ENCODE data around the gene CBX7. TPM values are rescaled to one million over a fixed set of nuclear protein-coding genes. Genes with fewer than 3 reads are reported as not detected.
A peak's percentile ranks its signal among the peaks of the same experiment; 100 is the strongest.

The CBX7 gene
- total and polyA plus RNA-seq, 2 donors (not counting 1 experiment from before 2014, with no cell fraction given) = 2.8 to 14.7 TPM

- Histone ChIP-seq H4K20me1 (ENCODE audit: control insufficient read depth, extremely low read depth, insufficient read depth, low read length) (no peaks in the 10 kb centered on the region), H3K36me3 (ENCODE audit: control insufficient read depth, insufficient read depth, low read length) (no peaks in the 10 kb centered on the region), H3K27me3 (ENCODE audit: control insufficient read depth, insufficient read depth, low read length) (no peaks in the 10 kb centered on the region), H2AFZ (ENCODE audit: low read length) (no peak overlapping the region), H3K4me2 (ENCODE audit: extremely low read depth, insufficient read depth, low read length) (no peak overlapping the region), H3K9ac (ENCODE audit: insufficient read depth, low read length) (no peak overlapping the region), H3K4me3 (replicated peaks in 1 of 4; ENCODE audit: control extremely low read depth in 1 of 4, insufficient read depth in 1 of 4, low read depth in 3 of 4, low read length in 4 of 4) (no peak overlapping the region), H3K9me3 (ENCODE audit: control insufficient read depth, insufficient read depth, low read depth, low read length) (no peaks in the 10 kb centered on the region), H3K27ac (ENCODE audit: insufficient read depth, low read length) (no peak overlapping the region), H3K4me1 (ENCODE audit: control insufficient read depth, extremely low read depth, insufficient read depth, low read length) (no peaks in the 10 kb centered on the region), H3K79me2 (ENCODE audit: control insufficient read depth, insufficient read depth, low read length) (no peaks in the 10 kb centered on the region)
- DNase-seq (ENCODE audit: low read depth in 2 of 2) = no peak
- no peak for TF ChIP-seq CTCF (conservative IDR thresholded peaks at IDR 0.05 in 1 of 2, IDR thresholded peaks at IDR 0.05 in 1 of 2; ENCODE audit: low read depth in 1 of 2, low read length in 2 of 2)
- no peak for TF ChIP-seq EZH2 (IDR thresholded peaks at IDR 0.05; ENCODE audit: low read length, missing control alignments)
These were observed 14.0 kb downstream of the CBX7 start for GRCh38 chr22:39138357-39138997.

- TF ChIP-seq EZH2 (IDR thresholded peaks at IDR 0.05; ENCODE audit: low read length, missing control alignments) (no peak), CTCF (conservative IDR thresholded peaks at IDR 0.05 in 1 of 2, IDR thresholded peaks at IDR 0.05 in 1 of 2; ENCODE audit: low read depth in 1 of 2, low read length in 2 of 2) (no peak)
- DNase-seq (ENCODE audit: low read depth in 2 of 2) = no peak
- Histone ChIP-seq H3K4me1 (ENCODE audit: control insufficient read depth, extremely low read depth, insufficient read depth, low read length) (peaks cover 4% of the 10 kb centered on the region), H3K27ac (ENCODE audit: insufficient read depth, low read length) (no peak overlapping the region), H4K20me1 (ENCODE audit: control insufficient read depth, extremely low read depth, insufficient read depth, low read length) (no peaks in the 10 kb centered on the region), H3K4me2 (ENCODE audit: extremely low read depth, insufficient read depth, low read length) (no peak overlapping the region), H3K79me2 (ENCODE audit: control insufficient read depth, insufficient read depth, low read length) (no peaks in the 10 kb centered on the region), H3K27me3 (ENCODE audit: control insufficient read depth, insufficient read depth, low read length) (no peaks in the 10 kb centered on the region), H3K36me3 (ENCODE audit: control insufficient read depth, insufficient read depth, low read length) (no peaks in the 10 kb centered on the region), H3K9me3 (ENCODE audit: control insufficient read depth, insufficient read depth, low read depth, low read length) (no peaks in the 10 kb centered on the region), H2AFZ (ENCODE audit: low read length) (no peak overlapping the region), H3K9ac (ENCODE audit: insufficient read depth, low read length) (no peak overlapping the region), H3K4me3 (replicated peaks in 1 of 4; ENCODE audit: control extremely low read depth in 1 of 4, insufficient read depth in 1 of 4, low read depth in 3 of 4, low read length in 4 of 4) (no peak overlapping the region)
These were observed 16.2 kb downstream of the CBX7 start for GRCh38 chr22:39136317-39136716.

- Histone ChIP-seq H3K4me2 (ENCODE audit: extremely low read depth, insufficient read depth, low read length) (no peak overlapping the region), H3K79me2 (ENCODE audit: control insufficient read depth, insufficient read depth, low read length) (no peaks in the 10 kb centered on the region), H2AFZ (ENCODE audit: low read length) (no peak overlapping the region), H3K9ac (ENCODE audit: insufficient read depth, low read length) (no peak overlapping the region), H3K27ac (ENCODE audit: insufficient read depth, low read length) (no peak overlapping the region), H3K4me1 (ENCODE audit: control insufficient read depth, extremely low read depth, insufficient read depth, low read length) (peaks cover 9% of the 10 kb centered on the region), H3K27me3 (ENCODE audit: control insufficient read depth, insufficient read depth, low read length) (no peaks in the 10 kb centered on the region), H3K9me3 (ENCODE audit: control insufficient read depth, insufficient read depth, low read depth, low read length) (no peaks in the 10 kb centered on the region), H3K36me3 (ENCODE audit: control insufficient read depth, insufficient read depth, low read length) (no peaks in the 10 kb centered on the region), H4K20me1 (ENCODE audit: control insufficient read depth, extremely low read depth, insufficient read depth, low read length) (no peaks in the 10 kb centered on the region), H3K4me3 (replicated peaks in 1 of 4; ENCODE audit: control extremely low read depth in 1 of 4, insufficient read depth in 1 of 4, low read depth in 3 of 4, low read length in 4 of 4) (no peak overlapping the region)
- TF ChIP-seq EZH2 (IDR thresholded peaks at IDR 0.05; ENCODE audit: low read length, missing control alignments) = no peak
- peak; percentile 45 to 65 for TF ChIP-seq CTCF (conservative IDR thresholded peaks at IDR 0.05 in 1 of 2, IDR thresholded peaks at IDR 0.05 in 1 of 2; ENCODE audit: low read depth in 1 of 2, low read length in 2 of 2)
- peak; percentile 25 to 38 for DNase-seq (ENCODE audit: low read depth in 2 of 2)
These were observed 17.2 kb downstream of the CBX7 start for GRCh38 chr22:39135092-39135896.
